Measurements from ENCODE around the gene LMNA. TPM values are rescaled to one million over a fixed set of nuclear protein-coding genes. Genes with fewer than 3 reads are reported as not detected.
"Not testable (repeated sequence)": the region's sequence is repeated elsewhere in the genome, so short reads cannot be mapped to it uniquely, and the experiment has no call there.

The LMNA gene
- total RNA-seq, 1 experiment from 2014 or later, result 580 TPM

DNA sequence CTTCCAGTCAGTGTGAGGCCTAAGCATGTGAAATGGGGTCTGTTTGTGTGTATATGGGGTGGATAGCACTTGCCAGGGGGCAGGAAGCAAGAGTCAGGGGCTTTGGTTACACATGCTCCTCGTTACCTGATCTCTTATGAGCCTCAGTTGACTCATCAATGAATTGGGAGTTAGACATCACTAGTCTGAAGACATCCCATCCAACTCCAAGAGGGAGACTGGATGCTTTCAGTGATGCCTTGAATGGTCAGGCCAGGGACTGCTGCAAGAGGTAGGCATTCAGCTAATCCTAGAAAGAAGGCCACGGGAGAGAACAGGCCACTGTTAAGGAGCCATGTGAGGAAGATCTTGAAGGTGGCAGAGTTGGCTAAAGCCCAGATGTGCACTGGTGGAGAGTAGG is 47.2 kb upstream of the LMNA start:
- H3K27ac ChIP-seq, result no peak overlapping the region
- DNase-seq, result no peak
- no peaks in the 10 kb centered on the region for H3K9me2 ChIP-seq (ENCODE audit: insufficient read depth)
- peaks cover 7% of the 10 kb centered on the region; the same call in 1 of the 2 replicates for H3K36me3 ChIP-seq (ENCODE audit: low read depth)
- H2AFZ ChIP-seq, result no peak overlapping the region
- H3K4me1 ChIP-seq (replicated peaks; ENCODE audit: insufficient read depth), result peaks cover 17% of the 10 kb centered on the region
- H3K4me2 ChIP-seq, result no peak overlapping the region
- H3K79me2 ChIP-seq (ENCODE audit: low read depth), result peaks cover 50% of the 10 kb centered on the region
- BruUV-seq (replicated peaks), result no TSS peak
- POLR2A ChIA-PET (ENCODE audit: unreplicated experiment), result no interaction called here
- H3K27me3 ChIP-seq (ENCODE audit: insufficient read depth, low read depth), result no peaks in the 10 kb centered on the region
- H4K20me1 ChIP-seq (ENCODE audit: insufficient read depth), result peaks cover 33% of the 10 kb centered on the region
- H3K9me3 ChIP-seq (ENCODE audit: insufficient read depth, low read depth), result no peaks in the 10 kb centered on the region
- CTCF ChIA-PET, result interaction anchor here (3.1 kb wide), 1 partner anchor 129 kb away, joined by 16 read pairs; no protein-coding TSS in a partner anchor
- H3F3A ChIP-seq (ENCODE audit: insufficient read depth, low read depth), result peaks cover 27% of the 10 kb centered on the region; the same call in 1 of the 2 replicates
- no peak overlapping the region for H3K4me3 ChIP-seq
- intact Hi-C loops (cut with micrococcal nuclease; ENCODE audit: unreplicated experiment), result no loop called here
- TF ChIP-seq EZH2 (IDR thresholded peaks at IDR 0.05; ENCODE audit: low read depth), result no peak
- TF ChIP-seq, protein P1, sequence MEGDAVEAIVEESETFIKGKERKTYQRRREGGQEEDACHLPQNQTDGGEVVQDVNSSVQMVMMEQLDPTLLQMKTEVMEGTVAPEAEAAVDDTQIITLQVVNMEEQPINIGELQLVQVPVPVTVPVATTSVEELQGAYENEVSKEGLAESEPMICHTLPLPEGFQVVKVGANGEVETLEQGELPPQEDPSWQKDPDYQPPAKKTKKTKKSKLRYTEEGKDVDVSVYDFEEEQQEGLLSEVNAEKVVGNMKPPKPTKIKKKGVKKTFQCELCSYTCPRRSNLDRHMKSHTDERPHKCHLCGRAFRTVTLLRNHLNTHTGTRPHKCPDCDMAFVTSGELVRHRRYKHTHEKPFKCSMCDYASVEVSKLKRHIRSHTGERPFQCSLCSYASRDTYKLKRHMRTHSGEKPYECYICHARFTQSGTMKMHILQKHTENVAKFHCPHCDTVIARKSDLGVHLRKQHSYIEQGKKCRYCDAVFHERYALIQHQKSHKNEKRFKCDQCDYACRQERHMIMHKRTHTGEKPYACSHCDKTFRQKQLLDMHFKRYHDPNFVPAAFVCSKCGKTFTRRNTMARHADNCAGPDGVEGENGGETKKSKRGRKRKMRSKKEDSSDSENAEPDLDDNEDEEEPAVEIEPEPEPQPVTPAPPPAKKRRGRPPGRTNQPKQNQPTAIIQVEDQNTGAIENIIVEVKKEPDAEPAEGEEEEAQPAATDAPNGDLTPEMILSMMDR (conservative IDR thresholded peaks at IDR 0.05), result no peak

DNA sequence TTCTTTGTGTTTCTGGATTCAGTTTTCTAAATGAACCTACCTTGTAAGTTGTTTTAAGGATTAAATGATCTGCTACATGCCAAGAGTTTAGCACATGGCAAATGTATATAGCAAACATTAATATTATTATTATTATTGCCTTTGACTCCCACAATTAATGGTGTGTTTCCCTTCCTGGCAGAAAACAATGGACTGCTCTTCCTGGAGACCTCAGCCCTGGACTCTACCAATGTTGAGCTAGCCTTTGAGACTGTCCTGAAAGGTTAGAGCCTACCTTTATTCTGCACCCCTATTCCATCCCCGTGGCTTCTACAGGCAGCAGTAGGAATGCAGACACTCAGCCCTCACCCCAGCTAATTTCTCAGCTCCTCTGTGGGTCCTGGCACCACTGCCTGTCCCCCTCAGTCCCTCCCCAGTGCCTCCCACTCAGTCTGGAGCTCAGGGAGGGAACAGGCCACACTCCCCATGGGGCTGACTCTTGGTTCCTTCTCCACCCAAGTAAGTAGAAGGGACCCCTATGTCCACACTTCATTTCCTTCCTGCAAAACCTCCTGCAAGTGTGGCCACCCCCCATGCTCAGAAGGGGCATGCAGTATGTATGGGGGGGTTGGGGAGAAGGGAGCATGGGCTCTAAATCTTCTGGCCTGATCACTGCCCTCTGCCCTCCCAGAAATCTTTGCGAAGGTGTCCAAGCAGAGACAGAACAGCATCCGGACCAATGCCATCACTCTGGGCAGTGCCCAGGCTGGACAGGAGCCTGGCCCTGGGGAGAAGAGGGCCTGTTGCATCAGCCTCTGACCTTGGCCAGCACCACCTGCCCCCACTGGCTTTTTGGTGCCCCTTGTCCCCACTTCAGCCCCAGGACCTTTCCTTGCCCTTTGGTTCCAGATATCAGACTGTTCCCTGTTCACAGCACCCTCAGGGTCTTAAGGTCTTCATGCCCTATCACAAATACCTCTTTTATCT is 44.7 kb upstream of the LMNA start:
- Histone ChIP-seq H3F3A (ENCODE audit: insufficient read depth, low read depth) (peaks cover 21% of the 10 kb centered on the region; the same call in 1 of the 2 replicates), H2AFZ (no peak overlapping the region), H3K9me2 (ENCODE audit: insufficient read depth) (no peaks in the 10 kb centered on the region), H4K20me1 (ENCODE audit: insufficient read depth) (peaks cover 12% of the 10 kb centered on the region; the same call in 1 of the 2 replicates), H3K4me1 (replicated peaks; ENCODE audit: insufficient read depth) (no peaks in the 10 kb centered on the region), H3K27me3 (ENCODE audit: insufficient read depth, low read depth) (no peaks in the 10 kb centered on the region), H3K27ac (no peak overlapping the region), H3K4me2 (no peak overlapping the region), H3K4me3 (no peak overlapping the region), H3K36me3 (ENCODE audit: low read depth) (0 out of 2 replicates have a peak, but pooled peaks cover 7% of the 10 kb centered on the region), H3K9me3 (ENCODE audit: insufficient read depth, low read depth) (no peaks in the 10 kb centered on the region), H3K79me2 (ENCODE audit: low read depth) (peaks cover 26% of the 10 kb centered on the region)
- ChIA-PET POLR2A (ENCODE audit: unreplicated experiment) (no interaction called here), CTCF (no interaction called here)
- DNase-seq, result no peak
- TF ChIP-seq EZH2 (IDR thresholded peaks at IDR 0.05; ENCODE audit: low read depth), result no peak
- TF ChIP-seq, protein P1 (conservative IDR thresholded peaks at IDR 0.05), result no peak
- intact Hi-C loops (cut with micrococcal nuclease; ENCODE audit: unreplicated experiment), result no loop called here
- no TSS peak for BruUV-seq (replicated peaks)

DNA sequence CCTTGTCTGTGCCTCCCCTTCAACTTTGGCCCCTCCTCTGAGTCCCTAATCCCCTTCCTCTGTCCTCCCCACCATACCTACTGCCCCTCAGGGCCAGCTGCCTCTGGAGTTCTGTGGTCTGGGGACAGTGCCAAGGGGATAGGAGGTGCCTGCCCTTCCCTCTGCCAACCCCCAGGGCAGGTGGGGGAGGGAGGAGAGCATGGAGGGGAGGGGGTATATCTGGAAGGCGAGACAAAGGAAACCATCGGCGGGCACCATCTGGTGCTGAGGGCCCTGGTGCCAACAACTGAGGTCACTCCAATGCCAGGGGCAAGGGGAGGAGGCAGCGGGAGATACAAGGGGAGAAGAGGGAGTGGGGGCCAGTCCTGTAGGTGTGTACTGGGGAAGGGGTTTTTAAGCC is 44.0 kb upstream of the LMNA start:
- H3K9me2 ChIP-seq (ENCODE audit: insufficient read depth), result no peaks in the 10 kb centered on the region
- H3K9me3 ChIP-seq (ENCODE audit: insufficient read depth, low read depth), result no peaks in the 10 kb centered on the region
- no peaks in the 10 kb centered on the region for H3K27me3 ChIP-seq (ENCODE audit: insufficient read depth, low read depth)
- H3K79me2 ChIP-seq (ENCODE audit: low read depth), result peaks cover 18% of the 10 kb centered on the region
- intact Hi-C loops (cut with micrococcal nuclease; ENCODE audit: unreplicated experiment), result no loop called here
- H4K20me1 ChIP-seq (ENCODE audit: insufficient read depth), result peaks cover 8% of the 10 kb centered on the region; the same call in 1 of the 2 replicates
- no peak for DNase-seq
- H2AFZ ChIP-seq, result no peak overlapping the region
- H3K4me2 ChIP-seq, result no peak overlapping the region
- BruUV-seq (replicated peaks), result no TSS peak
- H3K36me3 ChIP-seq (ENCODE audit: low read depth), result 0 out of 2 replicates have a peak, but pooled peaks cover 2% of the 10 kb centered on the region
- no peak overlapping the region for H3K4me3 ChIP-seq
- H3K4me1 ChIP-seq (replicated peaks; ENCODE audit: insufficient read depth), result no peaks in the 10 kb centered on the region
- H3F3A ChIP-seq (ENCODE audit: insufficient read depth, low read depth), result peaks cover 21% of the 10 kb centered on the region; the same call in 1 of the 2 replicates
- no peak for TF ChIP-seq EZH2 (IDR thresholded peaks at IDR 0.05; ENCODE audit: low read depth)
- CTCF ChIA-PET, result no interaction called here
- H3K27ac ChIP-seq, result no peak overlapping the region
- POLR2A ChIA-PET (ENCODE audit: unreplicated experiment), result no interaction called here

DNA sequence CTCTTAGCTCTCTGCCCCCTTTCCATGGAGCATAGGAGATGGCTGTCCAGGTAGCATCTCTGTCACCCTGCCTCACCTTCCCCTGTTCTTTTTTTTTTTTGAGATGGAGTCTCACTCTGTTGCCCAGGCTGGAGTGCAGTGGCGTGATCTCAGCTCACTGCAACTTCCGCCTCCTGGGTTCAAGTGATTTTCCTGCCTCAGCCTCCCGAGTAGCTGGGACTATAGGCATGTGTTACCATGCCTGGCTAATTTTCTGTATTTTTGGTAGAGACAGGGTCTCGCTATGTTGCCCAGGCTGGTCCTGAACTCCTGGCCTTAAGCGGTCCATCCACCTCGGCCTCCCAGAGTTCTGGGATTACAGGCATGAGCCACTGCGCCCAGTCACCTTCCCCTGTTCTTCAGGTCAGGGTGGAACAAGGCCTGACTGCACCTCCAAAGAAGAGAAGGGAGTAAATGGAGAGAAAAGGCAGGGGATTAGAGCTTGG is 43.1 kb upstream of the LMNA start:
- intact Hi-C loops (cut with micrococcal nuclease; ENCODE audit: unreplicated experiment); H3K27ac ChIP-seq; H3K4me3 ChIP-seq; H3K9me2 ChIP-seq (ENCODE audit: insufficient read depth); H4K20me1 ChIP-seq (ENCODE audit: insufficient read depth); H3K4me1 ChIP-seq (replicated peaks; ENCODE audit: insufficient read depth); H3K27me3 ChIP-seq (ENCODE audit: insufficient read depth, low read depth); H3K4me2 ChIP-seq; DNase-seq; H3K36me3 ChIP-seq (ENCODE audit: low read depth); POLR2A ChIA-PET (ENCODE audit: unreplicated experiment); H2AFZ ChIP-seq; BruUV-seq (replicated peaks); H3K9me3 ChIP-seq (ENCODE audit: insufficient read depth, low read depth): not testable (repeated sequence)
- Histone ChIP-seq H3K79me2 (ENCODE audit: low read depth) (peaks cover 11% of the 10 kb centered on the region), H3F3A (ENCODE audit: insufficient read depth, low read depth) (peaks cover 21% of the 10 kb centered on the region; the same call in 1 of the 2 replicates)
- CTCF ChIA-PET, result interaction anchor here (0.6 kb wide), 1 partner anchor 339 kb away, joined by 4 read pairs; no protein-coding TSS in a partner anchor

Measured in PC-9 (cell line).